ENCODE measurements around the gene PPP1CA. TPM values are rescaled to one million over a fixed set of nuclear protein-coding genes. Genes with fewer than 3 reads are reported as not detected.

Gene PPP1CA
- total and polyA plus RNA-seq, 8 donors = 108 to 173 (median 140) TPM

- H3K27me3 ChIP-seq = peaks cover 0 to 5% of the 10 kb centered on the region in 2 donors
- intact Hi-C loops (cut with DNase I) = no loop called here
- DNase-seq = no peak
- ATAC-seq = no peak
- peaks cover 9 to 35% of the 10 kb centered on the region in 2 donors for H3K4me1 ChIP-seq
- H3K4me3 ChIP-seq = no peak overlapping the region
- no peak overlapping the region for H3K27ac ChIP-seq
- TF ChIP-seq CTCF (IDR thresholded peaks at IDR 0.05) = no peak
- H3K9me3 ChIP-seq = no peaks in the 10 kb centered on the region
- no peaks in the 10 kb centered on the region for H3K36me3 ChIP-seq
Observed at GRCh38 chr11:67423466-67423865, 21.8 kb upstream of the PPP1CA start.

- Histone ChIP-seq H3K27ac (no peak overlapping the region), H3K27me3 (peaks cover 0 to 10% of the 10 kb centered on the region in 2 donors), H3K4me3 (no peak overlapping the region), H3K4me1 (peaks cover 9 to 38% of the 10 kb centered on the region in 2 donors), H3K9me3 (no peaks in the 10 kb centered on the region), H3K36me3 (no peaks in the 10 kb centered on the region)
- ATAC-seq = no peak
- no peak for TF ChIP-seq CTCF (IDR thresholded peaks at IDR 0.05)
- intact Hi-C loops (cut with DNase I) = no loop called here
- no peak for DNase-seq
Observed at GRCh38 chr11:67422891-67423290, 21.2 kb upstream of the PPP1CA start.

GRCh38 chr11:67421430-67422031 is 19.9 kb upstream of the PPP1CA start:
- H3K36me3 ChIP-seq = no peaks in the 10 kb centered on the region
- no peak for TF ChIP-seq CTCF (IDR thresholded peaks at IDR 0.05)
- H3K4me3 ChIP-seq = peak overlapping the region in 1 of 2 donors; percentile 56
- H3K27me3 ChIP-seq = peaks cover 0 to 10% of the 10 kb centered on the region in 2 donors
- H3K27ac ChIP-seq = peak overlapping the region in 1 of 2 donors; percentile 86
- peaks cover 9 to 40% of the 10 kb centered on the region in 2 donors for H3K4me1 ChIP-seq
- no peak for DNase-seq
- no peaks in the 10 kb centered on the region for H3K9me3 ChIP-seq
- intact Hi-C loops (cut with DNase I) = no loop called here
- ATAC-seq = peak; percentile 20

GRCh38 chr11:67420646-67421429 is 19.2 kb upstream of the PPP1CA start:
- TF ChIP-seq CTCF (IDR thresholded peaks at IDR 0.05) = no peak
- H3K36me3 ChIP-seq = no peaks in the 10 kb centered on the region
- H3K9me3 ChIP-seq = no peaks in the 10 kb centered on the region
- DNase-seq = peak; percentile 90 to 100 (median 96)
- peak overlapping the region; percentile 85 to 86 for H3K27ac ChIP-seq
- H3K4me3 ChIP-seq = peak overlapping the region; percentile 40 to 56
- peak; percentile 97 for ATAC-seq
- intact Hi-C loops (cut with DNase I) = no loop called here
- H3K4me1 ChIP-seq = peaks cover 11 to 47% of the 10 kb centered on the region in 2 donors
- peaks cover 0 to 17% of the 10 kb centered on the region in 2 donors for H3K27me3 ChIP-seq

GRCh38 chr11:67420147-67420645 is 18.5 kb upstream of the PPP1CA start:
- H3K4me3 ChIP-seq = peak overlapping the region; percentile 40 to 56
- intact Hi-C loops (cut with DNase I) = no loop called here
- H3K4me1 ChIP-seq = peaks cover 14 to 53% of the 10 kb centered on the region in 2 donors
- no peaks in the 10 kb centered on the region for H3K36me3 ChIP-seq
- DNase-seq (no peak), ATAC-seq (no peak)
- H3K27me3 ChIP-seq = peaks cover 0 to 24% of the 10 kb centered on the region in 2 donors
- H3K9me3 ChIP-seq = no peaks in the 10 kb centered on the region
- TF ChIP-seq CTCF (IDR thresholded peaks at IDR 0.05) = no peak
- H3K27ac ChIP-seq = peak overlapping the region; percentile 85 to 86

Data from left lung (tissue), 10 donors.